AG04449 (cell line): Measurements from ENCODE around the gene CHD2.

Source experiments
- CTCF ChIA-PET: fragments of 350-600 bp; formaldehyde crosslinking; extraction: SDS; loops from one replicate; lab custom pipeline; 2021; ENCODE audit warnings: antibody characterized with exemption; lab: Yijun Ruan, JAX
- POLR2A ChIA-PET: fragments of 400-600, 350-600 bp; formaldehyde crosslinking; extraction: SDS; loops from one replicate; lab custom pipeline; 2020; ENCODE audit warnings: antibody characterized with exemption, inconsistent platforms; lab: Yijun Ruan, JAX
- DNase-seq: peaks from one replicate; pipeline ENCODE4 v3.0.0-alpha.2; 2010; ENCODE audit warnings: low read depth, low spot score
- H3K4me3 ChIP-seq: 2 replicates; pipeline ENCODE4 v1.5.1; 2011; ENCODE audit warnings: low read depth, mild to moderate bottlenecking, control low read depth, low read length
- CTCF ChIP-seq: IDR thresholded peaks from one replicate; pipeline ENCODE4 v1.5.1; 2011; ENCODE audit warnings: mild to moderate bottlenecking, moderate library complexity, low read length, control low read depth, inconsistent platforms; ENCODE audit not compliant: insufficient read depth; ENCODE audit errors: missing control alignments

CHD2 gene

GRCh38 chr15:92899948-92900730, at the start of gene CHD2:
CHD2 (plus strand) TSS chr15:92900324; CDS start chr15:92901238, 914 bp downstream.
- H3K4me3 ChIP-seq: peak within 1 kb of the TSS; percentile 66
- no peak for TF ChIP-seq CTCF
- DNase-seq: no peak
- POLR2A ChIA-PET: interaction anchor here (0.6 to 5.2 kb wide), 13 partner anchors 9 to 98 kb away, joined by 3 to 50 read pairs (median 6); no protein-coding TSS in a partner anchor
- CTCF ChIA-PET: interaction anchor here (0.7 to 2.7 kb wide), 10 partner anchors 11 to 103 kb away, joined by 3 to 10 read pairs (median 3); no protein-coding TSS in a partner anchor

- DNase-seq: no peak
- no peak overlapping the region for H3K4me3 ChIP-seq
- no peak for TF ChIP-seq CTCF
- ChIA-PET CTCF (no interaction called here), POLR2A (no interaction called here)
These were observed 46.9 kb upstream of the CHD2 start for GRCh38 chr15:92853222-92853621.

- POLR2A ChIA-PET: interaction anchor here (0.7 to 1.2 kb wide), 2 partner anchors 14 to 21 kb away, joined by 3 to 5 read pairs; no protein-coding TSS in a partner anchor
- DNase-seq: no peak
- no peak overlapping the region for H3K4me3 ChIP-seq
- CTCF ChIA-PET: no interaction called here
- no peak for TF ChIP-seq CTCF
These were observed 38.4 kb upstream of the CHD2 start for GRCh38 chr15:92861742-92862141.

- POLR2A ChIA-PET: no interaction called here
- no peak for DNase-seq
- CTCF ChIA-PET: no interaction called here
- no peak overlapping the region for H3K4me3 ChIP-seq
- no peak for TF ChIP-seq CTCF
These were observed 35.9 kb upstream of the CHD2 start for GRCh38 chr15:92864127-92864814.

- TF ChIP-seq CTCF: no peak
- ChIA-PET CTCF (interaction anchor here (0.7 to 1.9 kb wide), 6 partner anchors 10 to 73 kb away, joined by 3 to 5 read pairs (median 4); no protein-coding TSS in a partner anchor), POLR2A (interaction anchor here (0.9 to 2.1 kb wide), 2 partner anchors 13 to 50 kb away, joined by 3 to 16 read pairs; no protein-coding TSS in a partner anchor)
- H3K4me3 ChIP-seq: no peak overlapping the region
- peak; percentile 47 for DNase-seq
These were observed 30.7 kb upstream of the CHD2 start for GRCh38 chr15:92869263-92869940.
